Measurements from ENCODE around the gene RWDD4.

Gene RWDD4

DNA sequence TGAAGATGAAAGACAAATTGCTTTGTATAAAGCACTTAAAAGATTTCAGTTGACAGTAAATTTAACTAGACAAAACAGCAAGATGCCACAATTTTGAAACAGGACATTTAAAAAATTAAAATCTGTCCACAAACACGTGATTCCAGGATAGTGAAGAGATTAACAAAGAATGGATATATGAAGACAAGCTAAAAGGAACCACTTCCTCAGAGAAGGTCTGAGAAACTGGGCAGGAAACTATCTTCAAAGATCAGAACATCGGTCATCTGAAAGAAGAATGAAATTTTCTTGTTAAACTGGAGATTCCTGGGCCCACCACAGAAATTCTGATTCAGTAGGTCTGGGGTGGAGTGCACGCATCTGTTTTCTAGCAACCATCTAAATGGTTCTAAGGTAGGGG is 1.4 kb downstream of the RWDD4 start:
- DNase-seq (ENCODE audit: low read depth in 1 of 2, low spot score in 1 of 2), result no peak
- H3K4me3 ChIP-seq (replicated peaks; ENCODE audit: insufficient read depth, low read length), result no peak overlapping the region
- TF ChIP-seq SPI1 (IDR thresholded peaks at IDR 0.05; ENCODE audit: borderline replicate concordance, low read depth) (peak; percentile 51; the same call in 1 of the 2 replicates), CTCF (IDR thresholded peaks at IDR 0.05; ENCODE audit: insufficient read depth, low read length) (no peak), POLR2AphosphoS5 (IDR thresholded peaks at IDR 0.05; ENCODE audit: low read depth) (no peak), GABPA (IDR thresholded peaks at IDR 0.05; ENCODE audit: low read depth) (no peak)
- TF ChIP-seq, protein P1, sequence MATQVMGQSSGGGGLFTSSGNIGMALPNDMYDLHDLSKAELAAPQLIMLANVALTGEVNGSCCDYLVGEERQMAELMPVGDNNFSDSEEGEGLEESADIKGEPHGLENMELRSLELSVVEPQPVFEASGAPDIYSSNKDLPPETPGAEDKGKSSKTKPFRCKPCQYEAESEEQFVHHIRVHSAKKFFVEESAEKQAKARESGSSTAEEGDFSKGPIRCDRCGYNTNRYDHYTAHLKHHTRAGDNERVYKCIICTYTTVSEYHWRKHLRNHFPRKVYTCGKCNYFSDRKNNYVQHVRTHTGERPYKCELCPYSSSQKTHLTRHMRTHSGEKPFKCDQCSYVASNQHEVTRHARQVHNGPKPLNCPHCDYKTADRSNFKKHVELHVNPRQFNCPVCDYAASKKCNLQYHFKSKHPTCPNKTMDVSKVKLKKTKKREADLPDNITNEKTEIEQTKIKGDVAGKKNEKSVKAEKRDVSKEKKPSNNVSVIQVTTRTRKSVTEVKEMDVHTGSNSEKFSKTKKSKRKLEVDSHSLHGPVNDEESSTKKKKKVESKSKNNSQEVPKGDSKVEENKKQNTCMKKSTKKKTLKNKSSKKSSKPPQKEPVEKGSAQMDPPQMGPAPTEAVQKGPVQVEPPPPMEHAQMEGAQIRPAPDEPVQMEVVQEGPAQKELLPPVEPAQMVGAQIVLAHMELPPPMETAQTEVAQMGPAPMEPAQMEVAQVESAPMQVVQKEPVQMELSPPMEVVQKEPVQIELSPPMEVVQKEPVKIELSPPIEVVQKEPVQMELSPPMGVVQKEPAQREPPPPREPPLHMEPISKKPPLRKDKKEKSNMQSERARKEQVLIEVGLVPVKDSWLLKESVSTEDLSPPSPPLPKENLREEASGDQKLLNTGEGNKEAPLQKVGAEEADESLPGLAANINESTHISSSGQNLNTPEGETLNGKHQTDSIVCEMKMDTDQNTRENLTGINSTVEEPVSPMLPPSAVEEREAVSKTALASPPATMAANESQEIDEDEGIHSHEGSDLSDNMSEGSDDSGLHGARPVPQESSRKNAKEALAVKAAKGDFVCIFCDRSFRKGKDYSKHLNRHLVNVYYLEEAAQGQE (IDR thresholded peaks at IDR 0.05; ENCODE audit: insufficient replicate concordance, low read depth), result no peak
- no peak overlapping the region; the same call in 1 of the 2 replicates for H3K27ac ChIP-seq (replicated peaks)
- no peaks in the 10 kb centered on the region for H3K27me3 ChIP-seq (ENCODE audit: insufficient read depth, poor library complexity, severe bottlenecking)

- no peaks in the 10 kb centered on the region for H3K27me3 ChIP-seq (ENCODE audit: insufficient read depth, poor library complexity, severe bottlenecking)
- no peak for DNase-seq (ENCODE audit: low read depth in 1 of 2, low spot score in 1 of 2)
- H3K4me3 ChIP-seq (replicated peaks; ENCODE audit: insufficient read depth, low read length), result no peak overlapping the region
- TF ChIP-seq, protein P1 (IDR thresholded peaks at IDR 0.05; ENCODE audit: insufficient replicate concordance, low read depth), result no peak
- TF ChIP-seq SPI1 (IDR thresholded peaks at IDR 0.05; ENCODE audit: borderline replicate concordance, low read depth) (no peak), CTCF (IDR thresholded peaks at IDR 0.05; ENCODE audit: insufficient read depth, low read length) (no peak), GABPA (IDR thresholded peaks at IDR 0.05; ENCODE audit: low read depth) (no peak)
- H3K27ac ChIP-seq (replicated peaks), result no peak overlapping the region
Measured at GRCh38 chr4:183645326-183645725, 13.7 kb downstream of the RWDD4 start.

DNA sequence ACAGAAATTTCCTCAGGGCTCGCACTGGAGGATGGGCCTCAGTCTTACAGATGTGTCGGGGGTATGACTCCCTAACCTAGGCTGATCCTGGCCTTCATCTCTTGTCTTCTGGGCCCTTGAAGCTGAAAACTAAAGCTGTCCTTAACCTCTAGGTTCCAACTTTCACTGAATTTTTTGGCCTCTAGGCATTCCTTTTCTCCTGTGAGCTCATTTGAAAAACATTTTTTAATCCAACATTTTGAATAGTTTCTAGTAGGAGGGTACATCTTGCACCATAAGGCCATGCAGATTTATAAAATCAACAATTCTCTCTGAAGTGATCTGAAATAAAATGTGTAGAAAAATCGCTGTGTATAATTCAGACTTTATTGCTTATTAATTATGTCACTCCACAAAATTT is 19.7 kb downstream of the RWDD4 start:
- H3K27ac ChIP-seq (replicated peaks), result no peak overlapping the region
- H3K27me3 ChIP-seq (ENCODE audit: insufficient read depth, poor library complexity, severe bottlenecking), result no peaks in the 10 kb centered on the region
- TF ChIP-seq CTCF (IDR thresholded peaks at IDR 0.05; ENCODE audit: insufficient read depth, low read length) (no peak), GABPA (IDR thresholded peaks at IDR 0.05; ENCODE audit: low read depth) (no peak), POLR2AphosphoS5 (IDR thresholded peaks at IDR 0.05; ENCODE audit: low read depth) (no peak), SPI1 (IDR thresholded peaks at IDR 0.05; ENCODE audit: borderline replicate concordance, low read depth) (no peak)
- TF ChIP-seq, protein P1 (IDR thresholded peaks at IDR 0.05; ENCODE audit: insufficient replicate concordance, low read depth), result no peak
- no peak for DNase-seq (ENCODE audit: low read depth in 1 of 2, low spot score in 1 of 2)
- H3K4me3 ChIP-seq (replicated peaks; ENCODE audit: insufficient read depth, low read length), result no peak overlapping the region
